Activated CD4-positive, alpha-beta T cell treated with anti-CD3 and anti-CD28 coated beads, Interleukin-2, Interleukin-4, amounts not matched to agents 100 ng/mL and 50 ng/mL, durations not matched to agents 16 hours and 8 hours (primary cell): Measurements from ENCODE around the gene CRHR2.

Source experiments
- DNase-seq: peaks from one replicate; pipeline ENCODE4 v3.0.0-alpha.2; 2020; ENCODE audit warnings: low spot score

CRHR2 gene

DNA sequence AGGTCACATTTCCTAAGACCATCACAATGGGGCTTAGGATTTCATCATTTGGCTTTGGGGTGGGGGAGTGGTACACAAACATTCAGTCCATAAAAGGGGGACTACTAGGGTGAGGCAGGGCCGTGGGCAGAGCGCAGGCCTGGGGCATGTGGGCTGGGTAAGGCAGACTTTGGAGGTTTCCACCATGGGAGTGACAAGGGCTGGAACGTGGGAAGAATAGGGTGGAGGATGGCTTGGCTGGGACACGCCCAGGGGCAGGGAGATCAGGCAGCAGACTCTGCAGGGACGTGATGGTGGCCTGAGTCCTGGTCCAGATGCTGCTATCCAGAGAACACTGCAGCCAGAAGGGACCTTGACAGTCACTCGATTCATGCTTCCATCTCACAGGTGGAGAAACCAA is 24.7 kb upstream of the CRHR2 start:
- no peak for DNase-seq

DNA sequence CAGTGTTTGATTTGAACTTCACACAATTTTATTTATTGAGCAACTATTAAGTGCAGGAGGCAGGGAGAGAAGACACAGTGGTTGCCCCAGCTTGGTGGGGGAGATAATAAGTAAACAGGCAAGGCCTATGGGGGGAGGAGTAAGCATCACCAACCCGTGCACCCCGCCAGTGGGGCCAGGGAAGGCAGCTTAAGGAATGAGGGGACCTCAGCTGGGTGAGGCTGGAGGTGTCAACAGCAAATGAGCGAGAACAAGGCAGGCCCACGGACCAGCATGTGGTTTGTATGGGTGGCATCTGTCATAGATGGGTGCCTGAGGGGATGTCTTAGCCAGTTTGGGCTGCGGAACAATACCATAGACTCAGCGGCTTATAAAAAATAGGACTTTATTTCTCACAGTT is 24.1 kb upstream of the CRHR2 start:
- DNase-seq = no peak

DNA sequence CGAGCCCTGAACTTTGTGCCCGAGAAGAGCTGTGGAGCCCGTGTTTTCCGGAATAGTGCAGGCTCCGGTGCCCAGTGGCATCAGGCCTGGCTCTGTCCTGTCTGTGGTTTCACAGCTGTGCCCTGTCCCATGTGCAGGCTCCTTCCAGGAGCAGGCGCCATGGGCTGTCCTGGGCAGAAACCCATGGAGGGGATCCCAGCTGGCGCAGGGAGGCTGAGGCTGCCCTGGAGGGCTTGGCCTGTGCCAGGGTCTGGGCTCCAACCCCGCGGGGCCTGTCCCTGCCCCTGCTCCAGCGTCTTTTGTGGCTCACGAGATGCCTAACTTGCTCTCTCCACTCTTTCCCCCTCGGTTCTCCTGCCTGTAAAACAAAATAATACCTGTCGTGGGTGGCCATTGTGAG is 23.3 kb upstream of the CRHR2 start:
- no peak for DNase-seq

DNA sequence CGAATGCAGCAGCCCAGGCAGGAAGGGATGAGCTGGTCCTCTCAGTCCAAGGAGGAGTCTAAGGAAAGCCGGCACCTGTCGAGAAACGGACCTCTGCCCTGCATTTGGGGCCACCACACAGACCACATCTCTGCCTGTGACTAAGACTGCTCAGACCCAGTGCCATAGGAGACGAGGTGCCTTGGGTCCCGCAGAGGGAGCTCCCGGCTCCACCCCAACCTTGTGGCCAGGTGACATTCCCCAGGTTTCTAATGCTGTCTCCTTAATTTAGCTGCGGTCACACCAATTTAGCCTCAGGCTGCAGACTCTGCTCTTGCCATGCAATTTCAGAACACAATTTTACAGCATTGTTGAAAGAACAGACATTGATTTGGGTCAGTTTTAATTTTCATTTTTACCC is 22.8 kb upstream of the CRHR2 start:
- no peak for DNase-seq

DNA sequence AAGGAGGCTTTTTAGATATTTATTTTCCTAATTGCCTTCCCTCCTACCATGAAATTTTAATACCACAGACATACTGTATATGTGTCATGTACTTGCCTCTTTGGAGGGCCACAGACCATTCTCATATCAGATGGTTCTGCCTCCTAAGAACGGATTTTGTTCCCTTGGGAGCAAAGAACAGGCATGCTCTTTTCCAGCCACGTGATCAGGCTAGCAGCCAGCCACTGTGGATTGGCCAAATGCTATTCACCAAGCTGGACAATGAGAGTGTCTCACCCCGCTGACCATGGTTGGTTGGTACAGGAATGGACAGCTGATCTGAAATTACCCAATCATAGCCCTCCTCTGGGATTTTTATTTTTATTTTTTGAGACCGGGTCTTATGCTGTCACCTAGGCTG is 21.5 kb upstream of the CRHR2 start:
- no peak for DNase-seq

DNA sequence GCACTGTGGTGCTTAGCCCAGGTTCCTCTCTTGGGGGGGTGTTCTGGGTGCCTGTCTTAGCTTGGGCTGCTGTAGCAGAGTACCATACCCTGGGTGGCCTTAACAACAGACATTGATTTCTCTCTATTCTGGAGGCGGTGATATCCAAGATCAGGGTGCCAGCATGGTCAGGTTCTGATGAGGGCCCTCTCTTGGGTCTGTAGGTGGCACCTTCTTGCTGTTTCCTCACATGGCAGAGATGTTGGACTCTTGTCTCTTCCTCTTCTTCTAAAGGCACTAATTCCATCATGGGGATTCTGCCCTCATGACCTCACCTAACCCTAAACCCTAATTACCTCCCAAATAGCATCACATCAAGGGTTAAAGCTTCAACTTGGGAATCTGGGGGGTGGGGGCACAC is 19.9 kb upstream of the CRHR2 start:
- no peak for DNase-seq

DNA sequence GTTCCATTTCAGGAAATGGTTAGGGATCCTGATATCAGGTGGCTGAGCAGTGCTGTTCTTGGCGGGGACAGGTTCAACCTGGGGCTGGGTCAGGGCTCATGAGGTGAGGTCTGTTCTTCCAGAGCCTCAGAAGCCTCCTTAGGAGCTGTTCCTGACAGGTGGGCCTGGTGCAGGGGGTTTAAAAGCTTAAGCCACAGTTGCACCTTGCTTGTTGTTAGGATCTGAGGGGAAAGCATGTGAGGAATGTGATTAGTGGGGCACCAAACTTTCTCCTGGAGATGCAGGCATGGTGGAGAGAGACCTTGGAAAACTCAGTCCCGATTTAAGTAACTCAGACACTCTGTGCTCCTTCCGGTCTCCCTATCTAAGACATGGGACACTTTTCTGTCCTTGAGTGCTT is 18.7 kb upstream of the CRHR2 start:
- no peak for DNase-seq

DNA sequence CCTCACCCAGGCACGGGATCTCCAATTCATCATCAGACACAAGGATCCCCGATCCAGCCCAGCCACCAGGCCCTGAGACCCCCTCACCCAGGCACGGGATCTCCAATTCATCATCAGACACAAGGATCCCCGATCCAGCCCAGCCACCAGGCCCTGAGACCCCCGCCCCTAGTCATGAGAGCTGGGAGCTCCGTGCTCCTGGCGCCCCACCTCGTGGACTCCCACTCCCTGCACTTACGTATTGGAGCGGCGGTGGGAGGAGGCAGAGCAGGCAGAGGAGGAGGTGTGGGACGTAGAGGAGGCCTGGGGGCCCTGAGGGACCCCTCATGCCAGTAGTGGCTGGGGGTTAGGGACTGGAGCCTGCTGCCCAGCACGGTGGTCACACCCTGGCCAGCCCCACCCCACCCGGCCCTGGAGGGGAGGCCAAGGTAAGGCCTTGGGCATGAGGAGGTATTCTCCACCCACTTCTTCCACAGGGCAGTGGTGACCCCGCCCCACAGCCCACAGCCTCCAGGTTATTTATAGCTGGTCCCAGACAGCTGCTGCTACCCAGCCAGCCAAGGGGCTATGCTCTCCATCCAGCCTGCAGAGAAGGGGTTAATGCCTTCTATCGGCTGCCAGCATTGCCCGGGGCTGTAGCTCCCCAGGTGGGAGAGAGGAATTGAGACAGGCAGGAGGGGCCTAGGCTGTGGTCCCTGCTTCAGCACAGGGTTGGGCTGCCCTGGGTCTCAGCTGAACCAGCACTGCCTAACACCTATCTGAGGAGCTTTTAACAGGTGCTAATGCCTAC is 17.6 kb upstream of the CRHR2 start:
- DNase-seq = no peak

DNA sequence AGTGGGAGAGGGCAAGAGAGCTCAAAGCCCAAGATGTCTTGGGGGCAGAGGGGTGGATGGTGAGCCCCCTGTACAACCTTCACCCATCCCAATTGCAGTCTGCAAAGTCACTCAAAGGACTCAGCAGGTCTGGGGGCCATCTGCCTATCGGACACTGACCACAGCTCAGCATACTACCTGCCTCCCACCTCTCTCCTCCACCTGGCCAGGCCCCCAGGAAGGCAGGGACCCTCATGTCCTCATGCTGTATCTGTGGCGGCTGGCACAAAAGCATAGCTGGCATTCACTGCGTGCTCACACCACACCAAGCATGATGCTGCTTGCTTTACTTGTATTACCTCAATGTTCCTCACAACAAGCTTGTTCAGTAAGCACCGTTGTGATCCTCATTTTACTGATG is 16.2 kb upstream of the CRHR2 start:
- DNase-seq = no peak

DNA sequence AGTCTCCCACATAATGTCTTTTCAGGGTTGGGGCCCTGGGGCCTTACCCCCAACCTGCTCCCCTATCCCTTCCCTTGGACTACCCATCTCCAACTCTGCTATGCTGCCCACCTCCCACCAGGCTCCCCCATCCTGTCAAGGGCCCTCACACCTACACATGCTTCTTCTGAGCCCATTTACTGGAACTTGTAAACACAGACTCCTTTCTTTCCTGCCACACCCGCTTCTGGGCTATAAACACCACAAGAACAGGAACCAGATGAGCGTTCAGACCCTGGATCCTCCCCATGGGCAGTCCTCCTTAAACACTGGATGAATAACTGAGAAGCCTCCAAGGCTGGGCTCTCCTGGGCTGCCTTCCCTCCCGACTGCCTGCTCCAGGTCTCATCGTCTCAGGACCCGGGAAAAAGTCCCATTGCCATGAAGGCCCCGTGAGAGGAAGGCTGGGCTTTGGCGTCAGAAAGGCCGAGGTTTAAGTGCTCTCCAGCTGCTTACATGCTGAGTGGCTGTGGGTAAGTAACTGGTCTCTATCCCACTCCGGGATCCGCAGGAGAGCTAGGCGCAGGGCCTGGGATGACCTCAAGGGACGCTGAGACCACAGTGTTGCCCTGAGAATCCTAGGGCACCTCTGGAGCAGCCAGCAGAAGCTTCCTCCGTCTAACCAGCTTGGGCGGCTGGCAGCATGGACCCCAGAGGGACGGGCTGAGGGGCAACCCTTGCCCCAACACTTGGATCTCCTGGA is 15.6 kb upstream of the CRHR2 start:
- no peak for DNase-seq

DNA sequence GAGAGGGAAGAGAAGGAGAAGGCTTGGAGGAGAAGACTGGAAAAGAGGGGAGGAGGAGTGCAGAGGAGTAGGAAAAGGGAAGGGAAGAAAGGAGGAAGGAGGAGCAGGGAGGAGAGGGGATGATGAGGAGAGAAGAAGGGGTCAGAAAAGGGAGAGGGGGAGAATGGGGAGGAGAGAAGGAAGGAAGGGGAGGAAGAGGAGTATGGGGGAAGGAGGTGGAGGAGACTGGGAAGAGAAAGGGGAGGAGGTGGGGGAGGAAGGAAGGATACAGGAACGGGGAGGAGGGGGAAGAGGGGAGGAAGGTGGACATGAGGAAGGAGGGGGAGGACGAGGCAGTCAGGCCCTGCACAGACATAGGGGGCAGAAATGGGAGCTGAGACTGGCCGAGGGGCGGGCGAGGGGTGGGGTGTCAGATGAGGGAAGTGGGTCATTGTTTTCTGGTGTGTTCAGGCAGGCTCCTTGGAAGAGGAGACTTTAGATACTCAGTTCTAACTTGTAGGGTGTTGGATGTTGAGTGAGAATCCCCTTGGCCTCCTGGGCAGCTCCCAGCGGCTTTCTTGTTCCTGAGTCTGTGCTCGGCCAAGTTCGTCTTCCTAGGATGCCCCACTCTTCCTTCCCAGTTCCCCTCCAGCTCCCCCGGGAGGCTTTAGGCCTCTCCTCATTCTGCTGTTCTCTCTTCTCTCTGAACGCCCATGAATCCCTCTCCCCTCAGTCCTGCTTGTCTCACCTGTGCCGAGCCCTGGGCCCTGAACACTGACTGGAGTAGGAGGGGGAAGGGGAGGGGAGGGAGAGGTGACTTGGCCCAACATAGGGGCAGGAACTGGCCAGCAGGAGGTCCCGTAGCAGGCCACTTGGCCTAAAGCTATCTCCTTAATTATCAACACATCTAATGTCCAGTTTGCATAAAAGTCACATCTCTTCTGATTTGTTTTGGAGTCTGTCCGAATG is 12.8 kb upstream of the CRHR2 start:
- DNase-seq = no peak

DNA sequence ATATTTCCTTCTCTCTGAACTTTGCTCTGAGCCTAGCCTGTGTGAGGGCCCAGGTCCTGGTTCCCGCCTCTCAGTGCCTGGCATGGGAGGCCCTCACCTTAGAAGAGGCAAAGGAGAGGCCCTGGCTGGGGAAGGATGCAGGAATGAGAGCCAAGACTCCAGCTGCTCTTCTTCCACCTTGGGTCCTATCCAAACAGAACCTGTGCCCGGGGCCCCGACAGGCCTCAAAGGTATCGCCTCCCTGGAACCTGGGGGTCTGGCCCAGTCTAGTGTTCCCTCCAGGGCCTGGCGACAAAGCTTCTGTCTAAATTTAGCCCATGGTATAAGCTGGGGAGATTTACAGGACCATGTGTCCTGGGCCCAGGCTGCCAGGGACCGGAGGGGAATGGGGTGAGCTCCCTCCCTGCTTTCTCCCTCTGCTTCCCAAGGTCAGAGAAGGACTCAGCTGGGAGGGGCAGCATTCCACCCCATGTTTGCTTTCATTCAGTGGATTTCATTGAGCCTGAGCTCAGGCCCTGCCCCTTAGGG is 12.0 kb upstream of the CRHR2 start:
- DNase-seq = no peak

DNA sequence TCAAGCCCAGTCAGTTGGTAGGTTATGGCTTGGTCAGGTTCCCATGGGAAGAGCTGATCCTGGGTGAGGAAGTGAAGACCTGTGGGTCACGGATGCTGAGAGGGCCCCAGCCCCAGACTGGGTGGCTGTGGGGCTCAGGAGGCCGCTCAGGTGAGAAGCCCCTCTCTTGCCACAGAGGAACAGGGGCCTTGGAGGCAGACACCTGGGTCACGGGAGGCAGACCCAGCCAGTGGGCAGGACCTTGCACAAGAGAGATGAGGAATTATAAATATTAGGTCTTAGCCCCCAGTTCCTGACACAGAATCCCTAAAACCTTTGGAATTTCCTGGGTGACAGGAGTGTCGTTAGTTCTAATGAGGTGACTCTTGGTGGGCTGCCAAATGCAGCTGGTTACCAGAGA is 10.6 kb upstream of the CRHR2 start:
- DNase-seq = no peak

DNA sequence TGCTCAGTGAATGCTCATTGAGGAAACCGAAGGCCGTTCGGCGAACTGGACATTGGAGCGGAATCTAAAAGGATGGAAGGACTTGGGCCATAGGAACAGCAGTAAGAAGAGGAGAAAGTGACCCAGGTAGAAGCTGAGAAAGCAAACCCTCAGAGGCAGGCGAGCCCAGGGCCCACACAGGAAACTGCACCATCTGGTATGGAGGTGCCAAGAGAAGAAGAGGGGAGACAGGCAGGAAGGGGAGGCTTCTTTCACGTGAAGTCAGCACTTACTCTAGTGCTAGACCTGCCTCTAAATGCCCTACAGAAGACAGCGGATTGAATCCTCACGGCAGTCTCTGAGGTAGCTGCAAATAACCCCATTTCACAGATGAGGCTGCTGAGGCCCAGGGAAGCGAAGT is 10.2 kb upstream of the CRHR2 start:
- DNase-seq = no peak

DNA sequence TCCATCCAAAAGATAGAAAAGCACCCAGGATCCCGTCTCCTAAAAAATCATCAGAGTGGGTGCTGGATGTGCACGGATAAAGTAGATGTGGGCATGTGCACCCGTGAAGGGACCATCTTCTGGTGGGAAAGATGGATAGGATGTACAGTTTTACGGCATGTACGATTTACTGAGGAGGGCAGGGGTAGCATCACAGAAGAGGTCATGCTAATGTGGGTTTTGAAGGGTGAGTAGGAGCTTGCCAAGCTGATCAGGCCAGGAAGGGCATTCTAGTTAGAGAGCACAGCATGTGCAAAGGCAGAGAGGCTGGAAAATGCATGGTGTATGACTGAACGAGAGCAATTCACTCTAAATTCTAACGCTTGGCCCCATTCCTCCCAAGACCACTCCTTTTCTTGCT is 7.8 kb upstream of the CRHR2 start:
- no peak for DNase-seq

DNA sequence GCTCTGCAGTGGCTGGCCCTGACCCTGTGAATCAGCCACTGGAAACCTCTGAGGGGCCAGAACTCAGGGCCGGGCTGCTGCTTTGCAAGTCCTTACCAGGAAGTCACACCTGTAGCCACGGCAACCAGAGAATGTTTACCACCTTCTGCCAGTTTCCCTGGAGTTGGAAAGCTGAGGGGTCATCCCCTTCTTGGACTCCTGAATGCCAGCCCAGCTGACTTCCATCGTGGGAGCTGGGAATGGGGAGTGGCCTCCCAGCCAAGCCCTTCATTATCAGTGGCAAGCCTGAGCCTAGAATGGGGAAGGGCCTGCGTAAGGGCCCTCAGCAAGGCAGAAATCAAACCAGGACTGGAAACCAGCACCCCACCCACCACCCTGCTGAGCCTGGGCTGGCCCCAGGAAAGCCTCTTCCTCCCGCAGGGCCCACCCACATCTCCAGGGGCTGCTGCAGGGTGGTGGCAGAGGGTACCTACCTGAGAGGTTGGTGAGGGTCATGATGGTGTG is 6.5 kb upstream of the CRHR2 start:
- DNase-seq = no peak

DNA sequence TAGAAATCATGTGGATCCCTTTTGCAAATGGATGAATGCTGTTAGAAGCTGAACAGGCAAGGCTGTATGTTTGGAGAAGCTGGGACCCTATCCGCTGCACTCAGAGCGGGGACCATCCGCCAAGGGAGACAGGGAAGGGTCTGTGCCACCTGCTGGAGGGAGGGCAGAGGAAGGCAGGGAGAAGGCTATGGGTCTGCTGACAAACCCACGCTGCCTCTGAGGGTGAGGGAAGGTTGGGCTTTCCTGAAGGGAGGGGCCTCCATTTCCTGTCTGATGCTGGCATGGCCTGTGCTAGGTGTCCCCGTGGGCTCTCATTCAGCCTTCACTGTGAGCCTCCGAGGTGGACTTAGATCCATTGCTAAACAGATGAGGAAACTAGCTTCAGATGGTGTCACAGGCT is 5.3 kb upstream of the CRHR2 start:
- DNase-seq = no peak

DNA sequence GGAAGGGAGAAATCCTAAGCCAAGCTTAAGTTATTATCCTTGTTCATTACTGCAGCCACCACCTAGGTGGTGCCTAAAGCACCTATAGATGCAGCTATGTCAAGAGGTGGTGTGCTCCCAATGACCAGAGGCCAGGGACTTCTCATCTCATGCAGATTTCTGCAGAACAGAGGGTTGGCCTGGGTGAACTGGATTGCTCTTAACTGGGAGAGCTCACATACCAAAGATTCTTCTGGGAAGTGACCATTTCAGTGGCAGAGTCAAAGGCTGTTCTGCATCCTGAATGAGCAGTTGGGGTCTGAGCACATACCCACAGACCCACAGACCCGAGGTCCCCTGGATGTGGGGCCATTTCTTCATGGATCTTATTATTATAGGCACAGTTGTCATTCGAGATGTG is 2.1 kb upstream of the CRHR2 start:
- DNase-seq = no peak

DNA sequence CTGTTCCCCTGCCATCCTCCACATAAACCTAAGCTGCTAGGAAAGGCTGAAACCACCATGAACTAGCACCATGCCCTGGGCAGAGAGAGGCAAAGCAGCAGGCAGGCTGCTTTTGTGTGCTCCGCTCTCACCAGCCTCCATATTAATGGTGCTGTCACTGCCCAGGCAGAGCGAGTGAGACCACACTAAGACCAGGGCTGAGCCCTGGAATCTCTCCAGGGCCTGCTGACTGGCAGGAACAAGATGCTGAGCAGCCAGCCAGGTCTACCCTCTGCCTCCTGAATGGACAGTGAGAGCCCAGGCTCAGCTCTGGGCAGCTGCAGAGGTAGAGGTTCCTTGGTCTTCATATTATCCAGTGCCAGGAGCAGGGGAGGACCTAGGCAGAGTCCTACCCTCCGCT is 1.6 kb upstream of the CRHR2 start:
- DNase-seq = no peak

DNA sequence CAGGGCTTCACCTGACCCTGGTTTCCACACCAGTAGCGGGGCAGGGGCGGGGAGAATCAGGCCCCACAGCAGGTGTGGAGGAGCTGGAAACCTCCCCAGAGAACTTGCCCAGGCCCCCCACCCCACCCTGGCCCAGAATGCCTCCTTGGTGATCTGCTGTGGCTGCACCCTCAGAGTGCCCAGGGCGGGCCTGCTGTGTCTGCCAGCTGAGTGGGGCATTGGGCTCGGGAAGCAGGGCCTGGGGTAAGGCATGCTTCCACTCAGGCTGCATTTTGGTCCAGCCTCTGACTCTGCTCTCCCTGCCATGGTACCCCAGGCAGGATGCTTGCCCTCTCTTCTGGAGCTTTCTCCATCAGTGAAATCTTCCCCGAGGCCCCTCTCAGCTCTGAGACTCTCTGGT is 1.1 kb upstream of the CRHR2 start:
- no peak for DNase-seq

DNA sequence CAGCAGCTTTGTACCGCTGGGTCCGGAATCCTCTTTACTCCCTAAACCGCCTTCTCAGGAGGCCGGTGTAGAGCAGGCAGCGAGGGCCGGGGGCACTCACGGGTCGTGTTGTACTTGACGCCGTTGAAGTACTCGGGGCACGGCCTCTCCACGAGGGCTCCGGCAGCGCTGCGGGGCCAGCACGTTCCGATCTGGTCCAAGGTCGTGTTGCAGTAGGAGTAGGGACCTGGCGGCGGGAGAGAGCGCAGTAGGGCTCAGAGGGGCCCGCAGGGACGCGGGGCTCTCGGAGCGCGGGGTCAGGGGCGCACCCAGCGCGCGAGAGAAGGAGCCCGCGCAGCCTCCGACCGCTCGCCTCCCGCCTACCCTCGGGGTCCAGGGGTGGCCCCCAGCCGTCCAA is 443 bp downstream of the CRHR2 start:
- DNase-seq = no peak

DNA sequence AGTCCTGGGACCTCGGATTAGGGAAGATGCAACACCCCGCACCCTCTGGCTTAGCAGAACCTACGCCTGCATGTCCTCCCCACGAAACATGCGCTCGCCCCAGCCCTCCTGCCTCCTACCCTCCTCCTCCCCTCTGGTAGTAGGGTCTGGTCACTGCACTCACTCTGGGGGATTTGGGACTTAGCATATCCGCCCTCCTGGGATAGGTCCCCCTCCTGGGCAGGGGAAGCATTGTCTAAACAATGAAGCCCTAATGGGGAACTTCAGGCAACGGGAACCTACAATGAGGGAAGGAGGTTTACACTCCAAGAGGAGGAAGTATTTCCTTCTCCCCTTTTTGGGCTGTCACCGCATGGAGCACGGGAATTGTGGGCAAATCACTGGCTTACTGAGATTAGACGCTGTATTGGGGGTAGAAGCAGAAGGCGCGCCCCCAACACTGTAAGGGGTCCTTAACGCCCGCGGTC is 892 bp downstream of the CRHR2 start:
- no peak for DNase-seq
